Upper lobe of right lung (tissue), 1 donor: Measurements from ENCODE around the gene RERE. TPM values are rescaled to one million over a fixed set of nuclear protein-coding genes. Genes with fewer than 3 reads are reported as not detected.

ENCODE experiments used
- ATAC-seq: fragments of 200-7000 bp; cut with Tn5 transposase; one replicate; pipeline ENCODE4 v1.9.1; 2020; ENCODE audit warnings: mild to moderate bottlenecking, moderate library complexity
- DNase-seq: peaks from one replicate; pipeline ENCODE4 v3.0.0-alpha.2; 2020
- H3K27ac ChIP-seq: fragments of 200-600 bp; one replicate; pipeline ENCODE4 v1.8.0; 2022
- H3K27me3 ChIP-seq: fragments of 200-600 bp; one replicate; pipeline ENCODE4 v1.8.0; 2022; ENCODE audit warnings: mild to moderate bottlenecking
- H3K36me3 ChIP-seq: fragments of 200-600 bp; one replicate; pipeline ENCODE4 v1.8.0; 2022
- H3K4me1 ChIP-seq: fragments of 200-600 bp; one replicate; pipeline ENCODE4 v1.8.0; 2022
- H3K4me3 ChIP-seq: fragments of 200-600 bp; one replicate; pipeline ENCODE4 v1.8.0; 2022; ENCODE audit warnings: mild to moderate bottlenecking
- H3K9me3 ChIP-seq: fragments of 200-600 bp; one replicate; pipeline ENCODE4 v1.8.0; 2022
- CTCF ChIP-seq: fragments of 200-600 bp; IDR thresholded peaks from one replicate; pipeline ENCODE4 v1.8.0; 2022; ENCODE audit warnings: antibody characterized with exemption
- intact Hi-C: fragments of 100-400 bp; cut with DNase I; formaldehyde crosslinking; loops from one replicate; pipeline ENCODE4 v1.11.0; 2022
- total RNA-seq: library from RNA; stranded (reverse); fragmentation: NEBNext Ultra II Directional; extraction: Animal tissue kit (Norgen Biotek cat#: 25700); gene quantifications from one replicate; pipeline ENCODE4 v1.2.1, GENCODE V29; 2021
- donor health status: DM: no; HTN: yes; CAD: no; lungs with severe emphysema.

RERE gene
- total RNA-seq, 1 donor from 2014 or later, result 99.6 TPM

DNA sequence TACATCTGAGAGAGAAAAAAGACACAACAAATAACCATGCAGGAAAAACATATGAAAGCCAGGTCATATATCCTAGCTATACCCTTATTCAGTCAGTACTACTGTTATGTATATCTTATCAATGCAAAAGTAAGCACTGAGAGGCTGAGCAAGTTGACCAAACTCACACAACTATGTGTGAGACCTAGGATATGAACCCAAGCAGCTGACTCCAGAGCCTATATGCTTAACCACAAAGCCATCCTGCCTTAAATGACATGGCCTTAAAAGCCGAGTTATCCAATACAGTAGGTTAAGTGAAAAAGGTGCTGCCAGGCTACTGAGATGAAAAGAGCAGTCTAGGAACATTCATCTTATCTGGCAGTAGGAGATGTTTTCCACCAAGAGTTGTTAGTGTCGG, 151.6 kb downstream of the RERE start:
- TF ChIP-seq CTCF, result no peak
- H3K27ac ChIP-seq, result no peak overlapping the region
- no peak overlapping the region for H3K4me3 ChIP-seq
- no peaks in the 10 kb centered on the region for H3K27me3 ChIP-seq
- no peaks in the 10 kb centered on the region for H3K36me3 ChIP-seq
- intact Hi-C loops, result no loop called here
- peaks cover 85% of the 10 kb centered on the region for H3K4me1 ChIP-seq
- no peaks in the 10 kb centered on the region for H3K9me3 ChIP-seq
- no peak for ATAC-seq
- no peak for DNase-seq

DNA sequence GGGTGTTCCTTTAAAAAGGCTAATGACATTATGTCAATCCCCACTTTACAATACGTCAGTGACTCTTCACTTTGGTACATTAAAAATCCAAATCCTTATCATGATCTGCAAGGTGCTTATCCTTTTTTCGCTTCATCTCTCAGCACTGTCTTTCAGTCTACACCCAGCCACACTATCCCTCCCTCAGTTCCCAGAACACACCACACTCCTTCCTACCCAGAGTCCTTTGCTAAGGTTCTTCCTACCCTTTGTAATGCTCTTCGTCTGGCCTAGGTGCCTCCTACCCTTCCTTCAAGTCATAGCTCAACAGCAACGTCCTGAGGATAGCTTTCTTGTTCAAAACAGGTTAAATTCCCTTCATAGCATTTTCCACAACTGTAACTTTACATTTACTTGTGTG, 152.6 kb downstream of the RERE start:
- no peak for TF ChIP-seq CTCF
- no peak for DNase-seq
- Histone ChIP-seq H3K4me1 (peaks cover 84% of the 10 kb centered on the region), H3K4me3 (no peak overlapping the region), H3K36me3 (no peaks in the 10 kb centered on the region), H3K27ac (no peak overlapping the region), H3K27me3 (no peaks in the 10 kb centered on the region), H3K9me3 (no peaks in the 10 kb centered on the region)
- intact Hi-C loops, result no loop called here
- ATAC-seq, result no peak

DNA sequence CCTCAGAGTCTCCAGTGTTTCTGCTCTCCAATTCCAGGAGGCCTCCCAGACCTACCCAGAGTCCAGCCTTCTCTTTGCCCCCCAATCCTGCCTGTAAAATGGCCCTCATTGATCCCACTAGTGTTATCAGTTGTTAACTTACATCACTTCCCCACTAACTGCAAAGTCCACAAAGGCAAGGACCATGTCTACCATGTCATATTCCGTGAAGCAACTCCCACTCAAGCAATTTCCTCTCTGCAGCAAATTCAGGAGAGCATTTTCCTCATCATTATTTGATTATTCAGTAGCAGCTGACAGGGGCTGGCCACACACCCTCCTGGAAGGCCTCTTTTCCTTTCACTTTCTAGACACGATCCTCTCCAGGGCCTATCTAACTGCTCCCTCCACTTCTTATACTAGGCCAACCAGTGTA, 153.5 kb downstream of the RERE start:
- ATAC-seq (peak; percentile 90), DNase-seq (no peak)
- no peak for TF ChIP-seq CTCF
- Histone ChIP-seq H3K27ac (no peak overlapping the region), H3K4me1 (peaks cover 80% of the 10 kb centered on the region), H3K36me3 (no peaks in the 10 kb centered on the region), H3K4me3 (no peak overlapping the region), H3K9me3 (no peaks in the 10 kb centered on the region), H3K27me3 (no peaks in the 10 kb centered on the region)
- intact Hi-C loops, result no loop called here

GRCh38 chr1:8663090-8663802, 154.2 kb downstream of the RERE start:
- no peak overlapping the region for H3K4me3 ChIP-seq
- TF ChIP-seq CTCF, result no peak
- no peak for ATAC-seq
- H3K36me3 ChIP-seq, result no peaks in the 10 kb centered on the region
- H3K27ac ChIP-seq, result no peak overlapping the region
- no peaks in the 10 kb centered on the region for H3K9me3 ChIP-seq
- no peaks in the 10 kb centered on the region for H3K27me3 ChIP-seq
- DNase-seq, result no peak
- peaks cover 76% of the 10 kb centered on the region for H3K4me1 ChIP-seq
- intact Hi-C loops, result no loop called here

DNA sequence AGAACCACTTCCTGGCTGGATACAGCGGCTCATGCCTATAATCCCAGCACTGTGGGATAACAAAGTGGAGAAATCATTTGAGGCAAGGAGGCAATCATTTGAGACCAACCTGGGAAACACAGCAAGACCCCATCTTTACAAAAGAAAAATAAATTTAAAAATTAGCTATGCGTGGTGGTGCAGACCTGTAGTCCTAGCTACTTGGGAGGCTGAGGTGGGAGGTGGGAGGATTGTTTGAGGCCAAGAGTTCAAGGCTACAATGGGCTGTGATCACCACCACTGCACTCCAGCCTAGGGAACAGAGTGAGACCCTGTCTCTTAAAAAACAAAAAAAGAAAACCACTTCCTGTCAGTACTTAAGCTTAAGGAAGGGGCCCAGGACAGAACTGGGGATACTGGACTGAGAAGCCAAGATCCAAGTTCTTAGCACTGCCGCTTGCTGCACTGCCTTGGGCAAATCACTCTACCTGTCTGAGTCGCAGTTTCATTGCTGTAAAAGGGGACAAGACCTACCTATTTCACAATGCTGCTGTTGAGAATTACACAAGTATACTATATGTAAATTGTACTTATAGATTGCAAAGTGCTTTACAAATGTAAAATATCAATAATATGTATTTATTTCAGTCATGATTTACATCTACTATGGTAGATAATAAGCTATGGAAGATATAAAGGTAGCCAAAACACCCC, 154.9 kb downstream of the RERE start:
- Histone ChIP-seq H3K4me3 (no peak overlapping the region), H3K27me3 (no peaks in the 10 kb centered on the region), H3K4me1 (peaks cover 70% of the 10 kb centered on the region), H3K27ac (no peak overlapping the region), H3K9me3 (no peaks in the 10 kb centered on the region), H3K36me3 (no peaks in the 10 kb centered on the region)
- intact Hi-C loops, result no loop called here
- DNase-seq (no peak), ATAC-seq (no peak)
- no peak for TF ChIP-seq CTCF
